A673 (cell line): Measurements from ENCODE around the gene LRRC37A3. TPM values are rescaled to one million over a fixed set of nuclear protein-coding genes. Genes with fewer than 3 reads are reported as not detected.
"Not testable (repeated sequence)": the region's sequence is repeated elsewhere in the genome, so short reads cannot be mapped to it uniquely, and the experiment has no call there.

Source experiments
- BruUV-seq: library from RNA; stranded (reverse); fragments of 400-500 nt; replicated peaks from 2 replicates; lab custom pipeline; 2021; lab: Mats Ljungman, UMichigan
- CTCF ChIA-PET: fragments of 300-600 bp; sonication (Branson Sonifier 250); formaldehyde crosslinking; loops from one replicate; lab custom pipeline; 2022; ENCODE audit warnings: antibody characterized with exemption; lab: Charles Lee
- POLR2A ChIA-PET: fragments of 300-600 bp; sonication (Branson Sonifier 250); formaldehyde crosslinking; loops from one replicate; lab custom pipeline; 2022; ENCODE audit warnings: antibody characterized with exemption; ENCODE audit not compliant: low non-redundant PET; lab: Charles Lee
- DNase-seq: peaks from one replicate; pipeline ENCODE4 v3.0.0-alpha.2; 2015; ENCODE audit warnings: low spot score
- H3K27ac ChIP-seq: fragments of 200-600 bp; sonication (generic); 2 replicates; pipeline ENCODE4 v1.5.1; 2016; ENCODE audit warnings: mixed run types, low read depth, mild to moderate bottlenecking, mixed read lengths, antibody characterized with exemption, low read length; ENCODE audit not compliant: poor library complexity, severe bottlenecking
- H3K27me3 ChIP-seq: fragments of 200-600 bp; sonication (generic); replicated peaks from 2 replicates; pipeline ENCODE4 v1.6.1; 2017; ENCODE audit warnings: mixed run types, low read depth, mild to moderate bottlenecking, mixed read lengths, antibody characterized with exemption, low read length; ENCODE audit not compliant: insufficient read depth, poor library complexity
- H3K36me3 ChIP-seq: fragments of 200-600 bp; sonication (generic); 2 replicates; pipeline ENCODE4 v1.6.1; 2016; ENCODE audit warnings: mixed run types, mild to moderate bottlenecking, mixed read lengths, antibody characterized with exemption, low read length; ENCODE audit not compliant: insufficient read depth, poor library complexity, severe bottlenecking
- H3K4me1 ChIP-seq: fragments of 200-600 bp; sonication (generic); 2 replicates; pipeline ENCODE4 v1.6.1; 2017; ENCODE audit warnings: mixed run types, mild to moderate bottlenecking, mixed read lengths, antibody characterized with exemption, low read length; ENCODE audit not compliant: insufficient read depth, poor library complexity, severe bottlenecking
- H3K4me3 ChIP-seq: fragments of 200-600 bp; sonication (generic); 2 replicates; pipeline ENCODE4 v1.5.1; 2016; ENCODE audit warnings: low read depth, mixed run types, mild to moderate bottlenecking, mixed read lengths, low read length; ENCODE audit not compliant: poor library complexity, severe bottlenecking
- H3K9me3 ChIP-seq: fragments of 200-600 bp; sonication (generic); 2 replicates; pipeline ENCODE4 v1.6.1; 2016; ENCODE audit warnings: mixed run types, low read depth, mild to moderate bottlenecking, mixed read lengths, antibody characterized with exemption, low read length; ENCODE audit not compliant: poor library complexity, severe bottlenecking
- intact Hi-C: fragments of 100-400 bp; cut with micrococcal nuclease; formaldehyde crosslinking; loops from one replicate; pipeline ENCODE4 v1.10.0; 2022; ENCODE audit not compliant: unreplicated experiment
- total RNA-seq: library from RNA; stranded (reverse); gene quantifications from 2 replicates; pipeline ENCODE4 v1.2.3, GENCODE V29; 2021

LRRC37A3 gene
- total RNA-seq, 1 experiment from 2014 or later: 17.6 TPM

DNA sequence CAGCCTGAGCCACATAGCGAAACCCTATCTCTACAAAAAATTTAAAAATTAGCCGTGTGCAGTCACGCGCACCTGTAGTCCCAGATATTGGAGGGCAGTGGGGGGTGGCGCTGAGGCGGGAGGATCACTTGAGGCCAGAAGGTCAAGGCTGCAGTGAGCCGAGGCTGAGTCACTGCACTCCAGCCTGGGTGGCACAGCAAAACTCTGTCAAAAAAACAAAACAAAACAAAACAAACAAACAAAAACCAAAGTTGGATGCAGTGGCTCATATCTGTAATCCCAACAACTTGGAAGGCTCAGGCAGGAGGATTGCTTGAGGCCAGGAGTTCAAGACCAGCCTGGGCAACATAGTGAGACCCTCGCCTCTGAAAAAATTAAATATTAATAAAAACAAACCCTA, 75.4 kb downstream of the LRRC37A3 start:
- DNase-seq, H3K4me1 ChIP-seq, H3K27me3 ChIP-seq, H3K27ac ChIP-seq, BruUV-seq, H3K36me3 ChIP-seq, H3K4me3 ChIP-seq, H3K9me3 ChIP-seq, intact Hi-C loops, POLR2A ChIA-PET, CTCF ChIA-PET: not testable (repeated sequence)

DNA sequence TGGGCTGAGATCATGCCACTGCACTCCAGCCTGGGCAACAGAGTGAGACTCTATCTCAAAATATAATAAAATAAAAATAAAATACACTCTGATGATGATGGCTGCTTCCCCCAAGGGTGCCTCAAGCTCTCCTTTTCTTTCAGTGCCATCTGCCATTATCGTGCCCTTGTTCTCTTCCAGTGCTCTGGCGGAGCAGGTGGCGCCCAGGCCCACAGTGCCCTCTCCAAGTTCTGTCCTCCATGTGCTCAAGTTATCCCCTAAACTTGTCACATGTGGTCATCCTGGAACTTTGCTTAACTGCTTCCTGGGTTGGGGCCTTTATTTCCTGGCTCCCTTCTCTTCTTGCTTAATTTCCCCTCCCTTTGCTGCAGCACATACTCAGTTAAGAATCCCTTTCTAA, 76.4 kb downstream of the LRRC37A3 start:
- DNase-seq, H3K4me1 ChIP-seq: not testable (repeated sequence)

DNA sequence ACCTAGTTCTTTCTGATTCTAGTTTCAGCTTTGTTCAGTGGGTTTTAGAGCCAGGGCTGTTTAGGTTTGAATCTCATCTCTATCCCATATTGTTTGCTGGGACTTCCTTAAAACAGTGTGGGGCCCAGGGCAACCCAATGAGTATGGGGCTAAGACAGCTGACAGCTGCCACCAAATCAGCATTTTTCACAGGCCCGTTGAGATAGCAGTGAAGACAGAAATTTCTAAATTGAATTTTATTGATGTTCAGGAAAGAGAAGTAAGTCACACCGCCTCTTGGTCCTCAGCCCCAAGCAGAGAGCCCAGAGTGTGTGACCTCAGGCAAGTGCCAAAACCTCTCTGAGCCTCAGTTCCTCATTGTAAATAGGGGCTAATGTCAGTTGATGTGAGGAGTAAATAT, 78.3 kb downstream of the LRRC37A3 start:
- H3K4me3 ChIP-seq, H3K27me3 ChIP-seq, H3K9me3 ChIP-seq, DNase-seq, BruUV-seq, CTCF ChIA-PET, H3K4me1 ChIP-seq, H3K36me3 ChIP-seq, POLR2A ChIA-PET, intact Hi-C loops, H3K27ac ChIP-seq: not testable (repeated sequence)

More for the DNA sequence above, 76.4 kb downstream of the LRRC37A3 start:
- BruUV-seq, H3K9me3 ChIP-seq, H3K36me3 ChIP-seq, POLR2A ChIA-PET, CTCF ChIA-PET, H3K27ac ChIP-seq, intact Hi-C loops, H3K4me3 ChIP-seq, H3K27me3 ChIP-seq: not testable (repeated sequence)

DNA sequence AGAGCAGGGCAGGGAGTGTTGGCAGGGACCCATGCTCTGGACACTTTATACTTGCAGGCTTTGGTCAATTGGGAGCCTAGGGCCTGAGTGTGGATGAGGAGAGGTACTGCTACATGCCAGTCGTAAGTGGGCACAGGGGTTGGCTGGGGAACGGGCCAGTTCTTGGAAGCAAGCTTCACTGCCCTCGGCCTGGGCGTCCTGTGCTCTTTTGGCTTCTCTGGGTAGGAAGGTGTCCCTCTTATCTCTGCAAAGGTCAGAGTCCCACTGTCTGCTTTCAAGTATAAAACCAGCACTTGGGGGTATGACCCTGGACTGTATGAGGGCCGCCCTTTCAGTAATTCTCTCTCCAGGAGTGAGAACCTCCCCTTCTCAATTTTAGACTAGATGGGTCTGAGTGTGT, 80.8 kb downstream of the LRRC37A3 start:
- CTCF ChIA-PET, POLR2A ChIA-PET, BruUV-seq: not testable (repeated sequence)

DNA sequence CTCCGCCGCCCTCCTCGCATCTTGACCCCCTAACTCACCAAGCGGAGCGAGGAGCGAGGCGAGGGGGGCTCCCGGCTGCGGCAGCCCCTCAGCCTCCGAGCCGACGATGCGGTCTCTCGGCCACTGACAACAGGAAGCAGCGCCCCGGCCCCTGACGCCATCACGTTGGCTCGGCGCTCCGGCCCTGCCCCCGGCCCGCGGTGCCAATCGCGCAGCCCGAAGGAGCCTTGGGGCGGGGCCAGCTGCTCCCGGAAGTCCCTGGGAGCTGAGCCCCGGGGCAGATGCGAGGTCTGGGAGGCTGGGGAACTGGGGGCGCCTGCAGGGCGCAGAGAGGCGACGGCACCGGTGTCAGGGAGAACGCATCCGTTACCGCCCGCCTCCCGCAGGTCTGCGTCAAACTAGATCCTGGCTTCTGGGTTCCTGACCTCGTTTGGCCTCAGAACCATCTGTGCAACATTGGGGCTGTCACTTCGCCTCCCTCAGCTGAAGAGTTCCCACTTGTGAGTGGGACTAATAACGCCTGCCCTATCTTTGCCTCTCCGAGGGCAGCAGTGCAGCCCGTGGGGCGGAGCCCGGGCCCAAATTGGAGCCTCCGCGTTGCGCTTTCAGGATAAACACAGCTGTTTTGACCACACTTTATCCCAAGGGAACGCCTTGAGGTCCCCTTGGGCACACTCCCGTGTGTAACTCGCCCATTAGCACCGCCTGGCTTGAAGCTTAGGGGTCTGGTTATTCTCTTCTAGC, 82.1 kb downstream of the LRRC37A3 start:
- CTCF ChIA-PET, H3K9me3 ChIP-seq, intact Hi-C loops, H3K36me3 ChIP-seq, H3K27me3 ChIP-seq, H3K4me1 ChIP-seq, POLR2A ChIA-PET: not testable (repeated sequence)
- TSS peak; percentile 69 for BruUV-seq
- peak overlapping the region; percentile 50 for H3K27ac ChIP-seq
- H3K4me3 ChIP-seq: peak overlapping the region; percentile 61
- DNase-seq: peak; percentile 85

More for the DNA sequence above, 80.8 kb downstream of the LRRC37A3 start:
- H3K4me1 ChIP-seq, H3K4me3 ChIP-seq, H3K27me3 ChIP-seq, intact Hi-C loops, DNase-seq, H3K27ac ChIP-seq, H3K36me3 ChIP-seq, H3K9me3 ChIP-seq: not testable (repeated sequence)

DNA sequence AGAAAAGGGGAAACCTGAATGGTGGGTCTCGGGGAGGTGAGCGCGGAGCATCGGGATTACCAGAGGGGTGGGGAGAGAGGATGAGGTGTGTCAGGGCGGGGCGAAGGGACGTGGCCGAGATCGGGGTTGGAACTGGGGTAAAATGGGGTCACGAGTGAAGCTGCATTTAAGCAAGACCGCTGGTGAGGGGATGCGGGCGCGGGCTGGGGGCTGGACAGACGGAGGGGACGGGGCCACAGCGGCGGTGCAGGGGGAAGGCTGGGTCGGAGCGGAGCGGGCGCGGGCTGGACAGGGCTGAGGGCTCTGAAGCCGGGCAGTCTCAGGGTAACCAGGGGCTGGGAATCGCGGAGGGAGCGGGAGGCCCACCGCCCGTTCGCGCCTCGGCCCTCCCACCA, 82.7 kb downstream of the LRRC37A3 start:
- POLR2A ChIA-PET, H3K27me3 ChIP-seq, CTCF ChIA-PET, intact Hi-C loops, BruUV-seq, H3K4me1 ChIP-seq, H3K9me3 ChIP-seq, DNase-seq, H3K36me3 ChIP-seq: not testable (repeated sequence)
- Histone ChIP-seq H3K27ac (peak overlapping the region; percentile 50), H3K4me3 (peak overlapping the region; percentile 61)

DNA sequence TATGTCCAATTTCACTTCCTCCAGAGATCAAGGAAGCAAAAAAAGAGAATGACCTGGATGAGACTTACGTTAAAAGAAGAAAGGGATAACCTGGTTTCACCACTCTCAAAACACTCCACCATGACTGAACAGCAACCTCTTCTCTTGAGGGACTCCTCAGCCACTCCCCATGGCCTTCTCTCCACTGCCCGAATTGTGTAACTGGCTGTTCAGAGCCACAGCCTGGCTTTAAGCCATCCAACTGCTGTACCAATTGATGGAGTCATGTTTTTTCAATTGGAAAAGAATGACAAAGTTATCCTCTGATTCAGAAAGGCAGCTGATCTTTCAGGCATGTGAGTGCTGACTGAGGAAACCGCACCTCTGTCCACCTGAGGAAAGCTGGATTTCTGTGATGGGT, 85.2 kb downstream of the LRRC37A3 start:
- DNase-seq, intact Hi-C loops: not testable (repeated sequence)

More for the DNA sequence above, 85.2 kb downstream of the LRRC37A3 start:
- H3K4me3 ChIP-seq, BruUV-seq, H3K27me3 ChIP-seq, H3K9me3 ChIP-seq, H3K36me3 ChIP-seq, H3K4me1 ChIP-seq, H3K27ac ChIP-seq, POLR2A ChIA-PET: not testable (repeated sequence)
- CTCF ChIA-PET: interaction anchor here (0.7 kb wide), 1 partner anchor 982 kb away, joined by 4 read pairs; no protein-coding TSS in a partner anchor
